ENCODE measurements around the gene SETD1B.

GRCh38 chr12:121775501-121775900, 28.3 kb upstream of the SETD1B start:
- TF ChIP-seq EP300 (IDR thresholded peaks at IDR 0.05) (no peak), CTCF (IDR thresholded peaks at IDR 0.05) (no peak), POLR2A (IDR thresholded peaks at IDR 0.05) (no peak)
